ENCODE measurements around the gene ASB18.

Gene ASB18

GRCh38 chr2:236207472-236207871, 56.7 kb downstream of the ASB18 start:
- TF ChIP-seq ZNF175 (tag by site-specific recombination; IDR thresholded peaks at IDR 0.05) (no peak), ZNF610 (tag by site-specific recombination; IDR thresholded peaks at IDR 0.05; ENCODE audit: borderline replicate concordance) (no peak), ZNF354C (tag by site-specific recombination; IDR thresholded peaks at IDR 0.05; ENCODE audit: borderline replicate concordance, low read depth) (no peak), ZBTB26 (tag by site-specific recombination; optimal IDR thresholded peaks at IDR 0.05) (no peak), ZNF701 (tag by site-specific recombination; IDR thresholded peaks at IDR 0.05) (no peak), ZBTB10 (tag by site-specific recombination; IDR thresholded peaks at IDR 0.05) (no peak), SP2 (tag by site-specific recombination; IDR thresholded peaks at IDR 0.05) (no peak), ZNF335 (tag by site-specific recombination; conservative IDR thresholded peaks at IDR 0.05) (no peak), ZNF488 (tag by site-specific recombination; IDR thresholded peaks at IDR 0.05) (no peak), ZNF350 (tag by site-specific recombination; IDR thresholded peaks at IDR 0.05) (no peak), SALL2 (tag by site-specific recombination; IDR thresholded peaks at IDR 0.05; ENCODE audit: borderline replicate concordance) (no peak), ZSCAN5A (tag by site-specific recombination; IDR thresholded peaks at IDR 0.05) (no peak), ZNF362 (tag by site-specific recombination; IDR thresholded peaks at IDR 0.05) (no peak), REPIN1 (tag by site-specific recombination; IDR thresholded peaks at IDR 0.05; ENCODE audit: low read depth) (no peak), ZNF514 (tag by site-specific recombination; IDR thresholded peaks at IDR 0.05) (no peak), ZNF692 (tag by site-specific recombination; IDR thresholded peaks at IDR 0.05) (no peak), MYNN (tag by site-specific recombination; IDR thresholded peaks at IDR 0.05; ENCODE audit: borderline replicate concordance) (no peak)
- Histone ChIP-seq H3K27ac (ENCODE audit: extremely low read depth, low read depth, low read length) (no peak overlapping the region), H3K36me3 (ENCODE audit: control insufficient read depth in 2 of 2, insufficient read depth in 1 of 2, low read length in 2 of 2) (no peaks in the 10 kb centered on the region), H3K4me3 (ENCODE audit: low read depth, low read length) (no peak overlapping the region), H3K9me3 (ENCODE audit: control insufficient read depth, insufficient read depth, low read depth, low read length) (no peaks in the 10 kb centered on the region), H3K4me1 (ENCODE audit: control insufficient read depth, insufficient read depth, low read length) (no peaks in the 10 kb centered on the region)
- CTCF ChIA-PET = interaction anchor here (0.8 kb wide), 1 partner anchor 29 kb away, joined by 3 read pairs; no protein-coding TSS in a partner anchor
- POLR2A ChIA-PET = interaction anchor here (0.6 kb wide), 1 partner anchor 19 kb away, joined by 3 read pairs; no protein-coding TSS in a partner anchor
